ENCODE results near the gene CIART.
"Not testable (repeated sequence)": the region's sequence is repeated elsewhere in the genome, so short reads cannot be mapped to it uniquely, and the experiment has no call there.

Gene CIART

GRCh38 chr1:150236614-150237100 is 45.7 kb upstream of the CIART start:
- Histone ChIP-seq H2AFZ (ENCODE audit: low read depth, low read length) (peak overlapping the region; percentile 63; the same call in 1 of the 2 replicates), H3K4me2 (ENCODE audit: low read length) (peak overlapping the region; percentile 86), H3K79me2 (ENCODE audit: low read length) (peaks cover 50% of the 10 kb centered on the region), H3K27me3 (ENCODE audit: low read depth, low read length) (no peaks in the 10 kb centered on the region), H3K27ac (ENCODE audit: low read length) (peak overlapping the region; percentile 85), H3K9ac (ENCODE audit: low read length) (peak overlapping the region; percentile 83), H3K36me3 (replicated peaks; ENCODE audit: low read depth, low read length) (peaks cover 2% of the 10 kb centered on the region), H3K9me3 (ENCODE audit: insufficient read depth, low read length) (no peaks in the 10 kb centered on the region), H3K4me3 (ENCODE audit: low read length) (peak overlapping the region; percentile 90), H3K4me1 (ENCODE audit: low read length) (peaks cover 21% of the 10 kb centered on the region), H4K20me1 (ENCODE audit: insufficient read depth, low read length) (peaks cover 13% of the 10 kb centered on the region)
- peak; percentile 27; the same call in 1 of the 2 replicates for TF ChIP-seq CTCF (IDR thresholded peaks at IDR 0.05; ENCODE audit: low read depth, low read length)
- TF ChIP-seq EZH2phosphoT487 (IDR thresholded peaks at IDR 0.05; ENCODE audit: low read depth) = no peak

GRCh38 chr1:150237176-150237575 is 45.2 kb upstream of the CIART start:
- H3K79me2 ChIP-seq (ENCODE audit: low read length) = peaks cover 44% of the 10 kb centered on the region
- H3K4me3 ChIP-seq (ENCODE audit: low read length) = peak overlapping the region; percentile 90
- H4K20me1 ChIP-seq (ENCODE audit: insufficient read depth, low read length) = peaks cover 13% of the 10 kb centered on the region
- not testable (repeated sequence) for H3K9me3 ChIP-seq (ENCODE audit: insufficient read depth, low read length); H3K27ac ChIP-seq (ENCODE audit: low read length); H2AFZ ChIP-seq (ENCODE audit: low read depth, low read length); H3K36me3 ChIP-seq (replicated peaks; ENCODE audit: low read depth, low read length); H3K27me3 ChIP-seq (ENCODE audit: low read depth, low read length)
- peak overlapping the region; percentile 83 for H3K9ac ChIP-seq (ENCODE audit: low read length)
- H3K4me1 ChIP-seq (ENCODE audit: low read length) = peaks cover 21% of the 10 kb centered on the region
- H3K4me2 ChIP-seq (ENCODE audit: low read length) = peak overlapping the region; percentile 86

GRCh38 chr1:150237746-150238145 is 44.6 kb upstream of the CIART start:
- no peaks in the 10 kb centered on the region for H3K27me3 ChIP-seq (ENCODE audit: low read depth, low read length)
- no peak overlapping the region for H2AFZ ChIP-seq (ENCODE audit: low read depth, low read length)
- no peak overlapping the region for H3K9ac ChIP-seq (ENCODE audit: low read length)
- H4K20me1 ChIP-seq (ENCODE audit: insufficient read depth, low read length) = peaks cover 11% of the 10 kb centered on the region
- no peak overlapping the region for H3K4me3 ChIP-seq (ENCODE audit: low read length)
- peaks cover 39% of the 10 kb centered on the region for H3K79me2 ChIP-seq (ENCODE audit: low read length)
- H3K9me3 ChIP-seq (ENCODE audit: insufficient read depth, low read length) = no peaks in the 10 kb centered on the region
- no peak overlapping the region for H3K27ac ChIP-seq (ENCODE audit: low read length)
- TF ChIP-seq EZH2phosphoT487 (IDR thresholded peaks at IDR 0.05; ENCODE audit: low read depth) (no peak), CTCF (IDR thresholded peaks at IDR 0.05; ENCODE audit: low read depth, low read length) (no peak)
- H3K4me1 ChIP-seq (ENCODE audit: low read length) = peaks cover 18% of the 10 kb centered on the region
- no peaks in the 10 kb centered on the region for H3K36me3 ChIP-seq (replicated peaks; ENCODE audit: low read depth, low read length)
- H3K4me2 ChIP-seq (ENCODE audit: low read length) = no peak overlapping the region

- Histone ChIP-seq H3K79me2 (ENCODE audit: low read length) (no peaks in the 10 kb centered on the region), H3K9me3 (ENCODE audit: insufficient read depth, low read length) (no peaks in the 10 kb centered on the region), H2AFZ (ENCODE audit: low read depth, low read length) (no peak overlapping the region), H3K4me2 (ENCODE audit: low read length) (no peak overlapping the region), H3K36me3 (replicated peaks; ENCODE audit: low read depth, low read length) (no peaks in the 10 kb centered on the region), H3K4me3 (ENCODE audit: low read length) (no peak overlapping the region), H3K9ac (ENCODE audit: low read length) (no peak overlapping the region), H3K27me3 (ENCODE audit: low read depth, low read length) (0 out of 2 replicates have a peak, but pooled peaks cover 3% of the 10 kb centered on the region), H3K27ac (ENCODE audit: low read length) (no peak overlapping the region), H4K20me1 (ENCODE audit: insufficient read depth, low read length) (no peaks in the 10 kb centered on the region), H3K4me1 (ENCODE audit: low read length) (peaks cover 8% of the 10 kb centered on the region)
- TF ChIP-seq CTCF (IDR thresholded peaks at IDR 0.05; ENCODE audit: low read depth, low read length) (no peak), EZH2phosphoT487 (IDR thresholded peaks at IDR 0.05; ENCODE audit: low read depth) (no peak)
Observed at GRCh38 chr1:150243003-150243402, 39.4 kb upstream of the CIART start.

Data from OCI-LY3 (cell line).